Fibroblast of the conjunctiva (primary cell): ENCODE data around the gene OTULINL.

Experiments
- DNase-seq: peaks from one replicate; pipeline ENCODE4 v3.0.0-alpha.2; 2010; ENCODE audit warnings: low read depth

The OTULINL gene

DNA sequence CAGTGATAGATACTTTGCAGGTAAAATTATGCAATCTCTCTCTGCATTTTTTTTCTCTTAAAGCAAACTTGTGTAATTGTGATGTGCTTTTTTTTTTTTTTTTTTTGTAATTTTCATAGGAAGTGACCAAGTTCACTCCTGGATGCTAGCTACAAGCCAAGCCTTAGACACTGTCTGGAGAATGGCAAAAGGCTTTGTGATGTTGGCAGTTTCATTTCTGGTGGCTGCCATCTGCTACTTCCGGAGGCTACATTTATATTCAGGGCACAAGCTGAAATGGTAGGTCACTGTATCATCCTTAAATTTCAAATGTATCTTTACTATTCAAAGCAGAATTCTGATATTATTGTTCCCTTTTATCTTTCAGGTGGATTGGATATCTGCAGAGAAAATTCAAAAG lies 19.3 kb downstream of the OTULINL start:
- no peak for DNase-seq

DNA sequence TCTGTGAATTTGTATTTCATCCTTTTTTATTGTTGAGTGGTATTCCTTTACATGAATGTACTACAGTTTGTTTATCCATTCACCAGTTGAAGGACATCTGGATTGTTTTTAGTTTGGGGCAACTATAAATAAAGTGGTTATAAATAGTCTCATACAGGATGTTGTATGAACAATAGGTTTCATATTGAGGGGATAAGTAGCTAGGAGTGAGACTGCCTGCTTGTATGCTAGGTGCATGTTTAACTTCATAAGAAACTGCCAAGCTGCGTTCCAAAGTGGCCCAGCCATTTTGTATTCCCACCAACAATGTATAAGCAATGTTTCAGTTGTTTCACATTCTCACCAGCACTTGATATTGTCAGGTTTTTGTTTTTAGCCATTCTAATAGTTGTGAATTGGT lies 21.5 kb downstream of the OTULINL start:
- no peak for DNase-seq

DNA sequence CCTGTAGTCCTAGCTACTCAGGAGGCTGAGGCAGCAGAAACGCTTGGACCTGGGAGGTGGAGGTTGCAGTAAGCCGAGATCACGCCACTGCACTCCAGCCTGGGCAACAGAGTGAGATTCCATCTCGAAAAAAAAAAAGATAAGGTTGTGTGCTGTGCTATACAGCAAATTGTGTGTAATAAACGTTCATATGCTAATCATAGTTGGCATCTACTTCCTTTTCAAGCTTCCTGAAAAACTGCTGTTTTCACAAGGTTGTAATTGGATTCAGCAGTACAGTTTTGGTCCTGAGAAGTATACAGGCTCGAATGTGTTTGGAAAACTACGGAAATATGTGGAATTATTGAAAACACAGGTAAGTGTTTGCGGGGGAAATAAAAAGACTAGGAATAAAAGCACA lies 25.5 kb downstream of the OTULINL start:
- no peak for DNase-seq

DNA sequence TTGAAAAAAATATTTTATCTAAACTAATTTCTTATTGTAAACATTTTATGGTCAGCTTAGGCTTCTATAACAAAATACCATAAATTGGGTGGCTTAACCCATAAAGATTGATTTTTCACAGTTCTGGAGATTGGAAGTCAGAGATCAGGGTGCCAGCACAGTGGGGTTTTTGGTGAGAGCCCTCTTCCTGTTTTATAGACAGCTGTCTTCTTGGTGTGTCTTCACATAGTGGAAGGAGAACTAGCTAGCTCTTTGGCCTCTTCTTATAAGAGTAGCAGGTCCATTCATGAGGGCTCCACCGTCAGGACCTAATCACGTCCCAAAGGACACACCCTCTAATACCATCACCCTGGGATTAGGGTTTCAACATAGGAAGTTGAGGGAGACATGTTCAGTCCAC lies 26.6 kb downstream of the OTULINL start:
- DNase-seq, result no peak

DNA sequence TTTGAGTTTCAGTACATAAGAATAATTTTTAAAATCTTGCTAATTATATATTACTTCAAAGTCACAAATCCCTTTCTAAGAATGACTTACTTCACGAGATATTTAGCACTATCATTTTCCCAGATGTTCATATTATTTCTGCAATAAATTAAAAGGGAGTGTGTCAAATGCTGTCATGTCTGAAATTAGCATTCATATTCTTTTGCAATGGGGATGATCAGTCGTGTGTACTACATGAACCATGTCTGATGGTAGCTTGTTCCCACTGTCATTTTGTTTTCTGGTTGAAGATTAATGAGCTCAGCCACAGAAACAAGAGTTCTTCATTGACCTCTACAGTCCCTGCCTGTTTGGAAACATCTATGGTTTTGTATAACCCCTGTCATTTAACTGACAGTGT lies 30.1 kb downstream of the OTULINL start:
- no peak for DNase-seq

DNA sequence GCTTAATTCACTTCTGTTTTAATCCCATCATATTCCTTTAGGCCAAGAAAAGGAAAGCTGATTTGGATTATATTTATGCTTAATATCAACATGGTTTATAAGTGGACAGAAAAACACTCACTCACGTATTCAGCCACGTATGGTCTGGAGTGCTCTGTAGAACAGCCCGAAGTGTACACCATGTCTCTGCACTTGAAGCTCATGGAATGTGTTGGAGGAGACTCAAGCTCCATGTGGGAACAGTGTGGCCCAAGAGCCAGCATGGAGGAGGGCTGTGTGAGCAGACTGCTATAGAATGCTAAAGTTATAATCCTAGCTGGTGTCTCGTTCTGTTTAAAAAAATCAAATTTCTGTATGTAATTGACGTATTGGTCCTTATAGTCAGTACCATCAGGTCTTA lies 32.9 kb downstream of the OTULINL start:
- DNase-seq, result no peak

DNA sequence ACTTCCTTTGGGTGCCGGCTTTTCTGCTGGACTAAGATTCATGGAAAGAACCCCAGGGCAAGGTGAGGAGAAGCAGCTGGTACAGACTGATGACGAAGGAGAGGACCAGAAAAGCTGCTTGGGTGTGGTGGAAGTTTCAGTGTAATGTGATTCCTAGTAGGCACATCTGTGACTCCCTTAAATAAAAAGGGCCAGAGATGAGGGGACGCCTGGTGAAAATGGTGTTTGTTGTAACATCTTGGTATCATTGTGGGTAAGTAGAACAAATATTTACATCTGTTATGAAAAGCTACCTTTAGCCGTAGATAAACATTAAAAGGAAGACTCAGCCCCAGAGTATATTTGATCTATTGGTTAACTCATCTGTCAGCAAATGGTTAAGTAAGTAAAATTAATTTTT lies 33.8 kb downstream of the OTULINL start:
- no peak for DNase-seq

DNA sequence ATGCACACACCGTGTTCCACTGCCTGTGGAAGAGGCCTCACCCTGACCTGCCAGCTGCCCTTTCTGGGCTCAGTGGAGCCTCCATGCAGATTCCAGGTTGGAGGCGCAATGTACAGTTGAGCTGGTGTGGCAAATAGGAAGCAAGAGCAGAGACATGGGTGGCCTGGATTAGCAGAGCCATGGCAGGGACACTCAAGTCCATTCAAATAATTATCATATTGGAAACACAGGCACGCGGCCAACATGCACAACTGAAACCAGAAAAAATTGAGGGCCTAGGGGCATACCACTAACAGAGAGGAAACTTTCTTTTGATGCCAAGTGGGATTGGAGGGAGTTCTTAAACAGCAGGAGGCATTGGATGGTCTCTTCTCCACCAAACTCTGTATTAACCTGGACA lies 35.8 kb downstream of the OTULINL start:
- no peak for DNase-seq

DNA sequence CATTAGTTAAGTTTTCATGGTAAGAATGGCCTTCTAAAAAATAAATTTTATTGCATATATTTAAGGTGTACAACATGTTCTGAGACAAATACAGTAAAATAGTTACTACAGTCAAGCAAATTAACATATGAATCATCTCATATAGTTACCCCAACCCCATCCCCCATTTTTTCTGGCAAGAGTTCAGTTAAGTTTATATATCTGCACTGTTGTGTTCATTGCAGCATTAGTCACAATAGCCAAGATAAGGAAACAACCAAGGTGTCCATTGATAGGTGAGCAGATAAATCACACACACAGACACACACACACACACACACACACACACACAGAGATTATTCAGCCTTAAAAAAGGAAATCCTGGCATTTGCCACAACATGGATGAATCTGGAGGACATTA lies 45.7 kb downstream of the OTULINL start:
- DNase-seq, result no peak

DNA sequence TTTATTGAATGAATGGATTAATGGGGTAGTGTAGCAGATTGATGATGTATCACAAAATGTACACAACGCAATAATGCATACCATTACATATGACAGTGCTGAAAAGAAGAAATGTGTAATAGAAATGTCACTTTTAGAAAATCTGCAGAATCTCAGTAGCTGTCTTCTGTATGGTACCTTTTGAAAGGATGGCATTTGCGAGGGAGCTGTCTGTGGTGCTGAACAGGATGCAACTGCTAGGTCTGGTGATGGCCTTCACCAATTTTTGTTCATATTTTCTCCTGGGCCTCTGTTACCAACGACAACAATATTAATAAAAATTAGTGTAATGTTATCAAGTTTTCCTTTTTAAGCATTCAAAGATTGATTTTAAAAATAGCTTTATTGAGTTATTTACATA lies 46.8 kb downstream of the OTULINL start:
- peak; percentile 10 for DNase-seq

DNA sequence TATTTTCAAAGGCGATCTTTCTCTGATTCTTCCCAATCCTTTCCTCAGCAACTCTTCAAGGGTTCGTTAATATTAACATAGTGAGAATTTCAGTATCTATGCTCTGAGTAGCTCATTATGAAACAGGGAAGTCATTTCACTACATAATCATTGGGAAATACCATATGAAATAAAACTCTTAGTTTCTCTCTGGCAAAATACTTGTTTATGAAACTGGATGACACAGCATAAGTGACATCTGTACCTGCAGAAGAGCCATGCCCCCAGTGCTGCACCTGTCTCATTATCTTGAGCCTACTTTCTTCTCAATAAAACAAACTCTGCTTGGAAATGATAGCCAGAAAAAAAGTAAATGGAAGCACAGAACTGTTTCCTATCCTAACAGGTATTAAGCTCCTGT lies 49.1 kb downstream of the OTULINL start:
- DNase-seq, result no peak

DNA sequence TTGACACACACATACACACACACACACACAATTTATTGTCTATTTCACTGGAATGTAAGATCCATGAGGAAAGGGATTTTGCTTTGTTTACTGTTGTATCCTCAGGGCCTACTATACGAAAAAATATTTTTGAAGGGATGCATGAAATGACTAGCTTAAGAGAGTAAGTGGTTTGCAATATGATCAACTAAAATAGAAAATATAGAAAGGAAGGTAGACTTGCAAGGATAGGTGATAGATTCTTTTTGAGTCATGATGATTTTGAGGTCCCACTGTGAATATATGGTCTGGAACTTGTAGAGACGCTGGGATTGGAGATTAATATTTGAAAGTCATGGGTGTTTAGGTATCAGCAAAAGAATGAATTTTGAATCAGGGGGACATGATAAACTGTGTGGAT lies 54.1 kb downstream of the OTULINL start:
- DNase-seq, result no peak

DNA sequence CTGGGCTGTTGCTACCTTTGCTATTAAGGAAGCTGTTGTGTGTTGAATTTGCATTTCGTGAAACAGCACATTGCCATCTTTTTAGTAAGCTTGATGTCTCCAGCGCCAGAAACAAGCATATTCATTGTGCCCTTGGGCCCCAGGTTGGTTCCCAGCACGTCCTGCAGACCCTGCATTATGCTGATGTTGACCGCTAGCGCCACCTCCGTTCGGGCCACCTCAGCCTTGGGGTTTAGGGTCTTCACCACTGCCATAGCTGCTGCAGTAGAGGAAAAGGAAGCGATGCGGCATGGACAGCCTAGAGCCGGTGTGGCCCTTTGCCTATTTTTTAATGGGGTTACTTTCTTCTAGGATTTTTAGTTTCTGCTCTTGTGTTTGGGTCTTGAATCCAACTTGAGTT lies 59.2 kb downstream of the OTULINL start:
- DNase-seq, result no peak

DNA sequence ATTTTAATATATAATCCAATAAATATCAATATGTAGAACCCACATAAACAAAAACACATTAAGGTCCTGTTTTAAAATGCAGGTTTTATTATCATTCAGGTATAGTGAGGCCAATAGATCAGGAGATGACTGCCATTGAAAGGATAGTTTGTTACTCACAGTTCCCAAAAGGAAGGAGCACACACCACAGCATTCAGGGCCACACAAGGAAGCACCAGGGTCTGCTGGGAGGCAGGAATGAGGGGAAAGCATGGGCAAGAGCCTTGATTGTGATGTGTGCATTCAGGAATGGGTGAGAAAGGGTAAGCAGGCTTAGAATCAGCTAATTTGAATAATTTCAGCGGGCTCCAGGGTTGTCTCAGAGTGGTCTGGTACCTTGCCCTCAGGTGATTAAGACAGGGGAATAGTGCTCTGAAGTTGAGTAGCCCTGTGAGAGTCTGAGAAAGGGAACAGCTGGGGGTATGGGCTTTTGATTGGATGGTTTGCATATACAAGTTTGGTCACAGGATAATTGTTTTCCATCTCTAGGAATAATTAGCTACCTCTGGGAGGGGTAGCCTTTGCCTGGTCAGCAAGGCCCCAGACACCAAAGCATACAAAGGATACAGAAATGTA lies 63.1 kb downstream of the OTULINL start:
- no peak for DNase-seq

DNA sequence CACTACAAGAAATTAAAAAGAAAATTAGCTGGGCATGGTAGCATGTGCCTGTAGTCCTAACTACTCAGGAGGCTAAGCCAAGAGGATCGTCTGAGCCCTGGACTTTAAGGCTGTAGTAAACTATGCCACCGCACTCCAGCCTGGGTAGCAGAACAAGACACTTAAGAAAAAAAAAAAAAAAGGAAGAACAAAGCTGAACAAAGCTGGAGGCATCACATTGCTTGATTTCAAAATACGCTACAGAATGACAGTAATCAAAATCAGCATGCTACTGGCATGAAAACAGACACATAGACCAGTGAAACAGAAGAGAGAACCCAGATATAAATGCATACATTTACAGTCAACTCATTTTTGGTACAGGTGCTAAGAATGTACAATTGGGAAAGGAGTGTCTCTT lies 68.5 kb downstream of the OTULINL start:
- no peak for DNase-seq

DNA sequence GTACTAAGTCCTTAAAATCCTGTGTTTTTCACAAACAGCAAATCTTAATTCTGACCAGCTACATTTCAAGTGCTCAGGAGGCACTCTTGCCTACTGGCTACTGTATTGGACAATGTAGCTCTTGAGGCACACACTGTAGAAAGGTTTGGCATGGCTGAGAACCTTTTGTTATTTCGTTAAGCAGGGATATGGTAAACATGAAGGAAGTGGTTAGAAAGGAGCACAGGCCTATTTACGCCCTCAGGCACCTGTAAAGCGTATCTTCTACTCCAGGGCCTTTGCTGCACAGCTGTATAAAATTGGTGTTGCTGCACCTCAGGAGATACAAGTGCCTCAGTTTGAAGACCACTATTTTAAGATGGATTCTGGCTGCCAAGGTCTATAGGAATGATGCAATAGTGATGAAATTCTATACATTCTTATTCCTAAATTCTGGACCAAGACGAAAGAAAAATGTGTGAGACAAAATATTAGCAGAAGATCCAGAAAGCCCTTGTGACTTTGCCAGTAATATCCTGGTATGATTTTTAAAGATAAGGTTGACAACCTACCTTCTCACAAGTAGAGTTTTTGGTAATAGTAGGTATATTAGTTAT lies 73.7 kb downstream of the OTULINL start:
- no peak for DNase-seq

DNA sequence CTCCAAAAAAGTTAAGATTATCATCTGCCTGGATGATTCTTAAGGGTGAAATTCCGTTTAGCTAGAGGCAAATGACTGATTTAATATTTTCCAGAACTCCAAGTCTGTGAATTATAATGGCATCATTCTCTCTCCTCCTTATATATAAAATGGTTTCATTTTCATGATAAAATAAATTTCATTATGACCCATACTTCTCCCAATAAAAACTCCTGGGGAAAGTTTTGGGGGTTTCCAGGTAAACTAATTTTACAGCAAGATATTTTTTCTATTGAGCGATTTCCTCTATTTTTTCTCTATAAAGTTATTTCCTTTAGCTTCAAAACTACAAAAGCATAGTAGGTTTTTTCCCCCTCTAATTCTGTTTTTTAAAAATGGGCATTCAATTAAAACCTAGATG lies 75.3 kb downstream of the OTULINL start:
- no peak for DNase-seq

DNA sequence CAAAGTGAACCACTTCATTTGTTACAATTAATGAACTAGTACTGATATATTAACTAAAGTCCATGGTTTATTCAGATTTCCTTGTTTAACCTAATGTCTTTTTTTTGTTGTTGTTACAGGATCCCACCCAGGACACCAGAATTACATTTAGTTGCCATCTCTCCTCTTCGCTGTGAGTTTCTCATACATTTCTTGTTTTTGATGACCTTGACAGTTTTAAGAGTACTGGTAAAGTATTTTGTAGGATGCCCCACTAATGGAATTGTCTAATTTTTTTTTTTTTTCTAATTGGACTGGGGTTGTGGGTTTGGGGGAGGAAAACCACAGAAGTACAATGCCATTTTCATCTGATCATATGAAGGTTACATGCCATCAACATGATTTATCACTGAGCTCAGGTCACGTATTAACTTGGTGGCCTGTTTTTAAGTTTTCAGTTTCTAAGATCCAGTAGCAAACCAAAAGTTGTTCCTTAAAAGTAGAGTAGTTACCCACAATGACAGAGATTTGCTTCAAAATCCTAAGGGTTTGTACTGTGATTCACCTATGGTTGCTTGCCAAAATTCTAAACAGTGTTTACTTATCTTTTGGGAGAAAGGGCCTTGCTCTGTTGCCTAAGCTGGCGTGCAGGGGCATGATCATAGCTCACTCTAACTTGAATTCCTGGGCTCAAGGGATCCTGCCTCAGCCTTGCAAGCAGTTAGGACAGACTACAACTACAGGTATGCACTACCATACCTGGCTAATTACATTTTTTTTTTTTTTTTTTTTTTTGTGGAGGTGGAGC lies 78.4 kb downstream of the OTULINL start:
- DNase-seq, result peak; percentile 28

DNA sequence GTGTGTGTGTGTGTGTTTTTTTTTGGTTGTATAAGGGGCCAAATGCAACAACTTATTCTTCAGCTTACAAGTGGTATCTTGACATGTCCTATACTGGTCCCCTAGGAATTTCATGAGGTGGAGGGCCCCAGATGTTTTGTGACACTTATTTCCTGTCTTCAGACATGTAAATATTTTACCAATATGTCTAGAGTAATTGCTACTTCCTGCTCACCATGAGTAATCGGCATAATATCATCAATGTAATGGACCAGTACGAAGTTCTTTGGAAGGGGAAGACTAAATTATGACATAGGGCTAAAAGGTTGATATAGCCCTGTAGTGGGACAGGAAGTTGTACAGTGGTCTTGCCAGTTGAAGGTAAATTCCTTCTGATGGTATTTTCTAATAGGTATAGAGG lies 79.2 kb downstream of the OTULINL start:
- no peak for DNase-seq
